ENCODE results near the gene ATP13A2.

GRCh38 chr1:17047924-17048323 is 36.2 kb upstream of the ATP13A2 start:
- no peak for TF ChIP-seq EZH2phosphoT487 (IDR thresholded peaks at IDR 0.05; ENCODE audit: insufficient read depth, low read depth)
- no peak for TF ChIP-seq EZH2 (IDR thresholded peaks at IDR 0.05; ENCODE audit: insufficient read depth, poor library complexity, severe bottlenecking)
